ENCODE measurements around the gene COLGALT1.
"Not testable (repeated sequence)": the region's sequence is repeated elsewhere in the genome, so short reads cannot be mapped to it uniquely, and the experiment has no call there.

Gene COLGALT1

GRCh38 chr19:17534767-17535166 lies 20.7 kb upstream of the COLGALT1 start:
- FAIRE-seq = no peak

- FAIRE-seq = no peak
Measured at GRCh38 chr19:17536955-17537354, 18.5 kb upstream of the COLGALT1 start.

- FAIRE-seq = no peak
Measured at GRCh38 chr19:17538684-17539237, 16.7 kb upstream of the COLGALT1 start.

DNA sequence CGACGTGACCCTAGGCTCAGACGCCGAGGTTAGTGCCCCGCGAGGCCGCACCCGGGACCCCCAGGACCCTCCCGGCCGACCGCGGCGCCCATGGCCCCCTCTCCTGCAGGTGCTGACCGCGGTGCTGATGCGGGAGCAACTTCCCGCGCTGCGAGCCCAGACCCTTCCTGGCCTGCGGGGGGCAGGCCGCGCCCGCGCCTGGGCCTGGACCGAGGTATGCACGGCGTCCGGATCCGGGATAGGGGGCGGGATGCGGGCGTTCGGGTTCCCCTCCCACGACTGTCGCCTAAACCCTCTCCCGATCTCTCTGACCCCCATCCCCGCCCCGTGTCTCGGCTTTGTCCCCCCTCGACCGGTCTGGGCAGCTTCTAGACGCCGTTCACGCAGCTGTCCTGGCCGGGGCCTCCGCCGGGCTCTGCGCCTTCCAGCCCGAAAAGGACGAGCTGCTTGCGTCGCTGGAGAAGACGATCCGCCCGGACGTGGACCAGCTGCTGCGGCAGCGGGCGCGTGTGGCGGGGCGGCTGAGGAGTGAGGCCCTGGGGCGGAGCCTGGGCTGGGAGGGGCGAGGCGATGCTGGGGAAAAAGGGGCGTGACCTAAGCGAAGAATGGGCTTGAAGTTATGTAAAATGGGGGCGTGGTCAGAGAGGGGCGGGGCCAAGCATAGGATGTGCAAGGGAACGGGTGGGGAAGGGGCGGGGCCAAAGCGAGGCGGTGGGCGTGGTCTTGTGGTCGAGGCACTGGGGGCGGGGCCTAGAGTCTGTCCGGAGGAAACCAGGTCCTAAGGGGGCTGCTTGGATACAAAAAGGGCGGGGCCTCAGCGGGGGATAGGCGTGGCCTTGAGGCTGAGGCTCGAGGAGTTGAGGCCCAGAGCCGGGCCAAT lies 16.0 kb upstream of the COLGALT1 start:
- peak; percentile 30 for FAIRE-seq

DNA sequence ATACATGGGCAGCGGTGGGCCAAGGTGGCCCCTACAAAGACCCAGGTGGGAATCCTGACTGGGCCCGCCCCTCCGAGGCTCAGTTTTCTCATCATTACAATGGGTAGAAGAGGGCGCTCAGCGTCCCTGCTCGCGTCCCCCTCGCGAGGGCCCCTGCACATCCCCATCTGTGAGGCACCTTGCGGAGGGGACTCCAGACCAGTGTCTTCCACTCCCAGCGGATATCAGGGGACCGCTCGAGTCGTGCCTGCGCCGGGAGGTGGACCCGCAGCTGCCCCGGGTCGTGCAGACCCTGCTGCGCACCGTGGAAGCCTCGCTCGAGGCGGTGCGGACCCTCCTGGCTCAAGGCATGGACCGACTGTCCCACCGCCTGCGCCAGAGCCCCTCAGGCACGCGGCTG lies 15.3 kb upstream of the COLGALT1 start:
- no peak for FAIRE-seq

- no peak for FAIRE-seq
Measured at GRCh38 chr19:17541184-17541759, 14.2 kb upstream of the COLGALT1 start.

- no peak for FAIRE-seq
Measured at GRCh38 chr19:17542042-17542441, 13.4 kb upstream of the COLGALT1 start.

- no peak for FAIRE-seq
Measured at GRCh38 chr19:17542793-17543582, 12.5 kb upstream of the COLGALT1 start.

GRCh38 chr19:17543986-17544385 lies 11.5 kb upstream of the COLGALT1 start:
- FAIRE-seq = no peak

- FAIRE-seq = no peak
Measured at GRCh38 chr19:17544418-17544817, 11.0 kb upstream of the COLGALT1 start.

DNA sequence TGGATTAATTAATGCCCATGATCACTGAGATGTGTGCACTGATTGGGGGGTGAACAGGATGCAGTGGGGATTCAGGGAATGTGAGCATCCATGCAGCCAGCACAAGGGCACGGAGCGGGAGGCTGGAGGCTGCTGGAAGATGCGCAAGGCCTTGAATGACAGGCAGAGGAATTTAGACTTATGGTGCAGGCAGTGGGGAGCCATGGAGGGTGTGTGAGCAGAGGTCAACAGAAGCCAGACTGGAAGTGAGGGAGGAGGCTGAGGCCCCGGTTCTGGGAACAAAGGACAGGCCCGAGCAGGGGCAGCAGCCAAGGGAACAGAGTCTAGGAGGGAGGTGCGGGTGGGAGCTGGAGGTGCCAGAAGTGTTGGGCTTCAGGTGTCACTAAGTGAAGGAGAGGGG lies 7.3 kb upstream of the COLGALT1 start:
- no peak for FAIRE-seq

GRCh38 chr19:17549085-17549740 lies 6.2 kb upstream of the COLGALT1 start:
- FAIRE-seq = no peak

- FAIRE-seq = no peak
Measured at GRCh38 chr19:17550076-17550667, 5.3 kb upstream of the COLGALT1 start.

GRCh38 chr19:17552735-17553134 lies 2.7 kb upstream of the COLGALT1 start:
- not testable (repeated sequence) for FAIRE-seq

- no peak for FAIRE-seq
Measured at GRCh38 chr19:17553256-17553655, 2.2 kb upstream of the COLGALT1 start.

DNA sequence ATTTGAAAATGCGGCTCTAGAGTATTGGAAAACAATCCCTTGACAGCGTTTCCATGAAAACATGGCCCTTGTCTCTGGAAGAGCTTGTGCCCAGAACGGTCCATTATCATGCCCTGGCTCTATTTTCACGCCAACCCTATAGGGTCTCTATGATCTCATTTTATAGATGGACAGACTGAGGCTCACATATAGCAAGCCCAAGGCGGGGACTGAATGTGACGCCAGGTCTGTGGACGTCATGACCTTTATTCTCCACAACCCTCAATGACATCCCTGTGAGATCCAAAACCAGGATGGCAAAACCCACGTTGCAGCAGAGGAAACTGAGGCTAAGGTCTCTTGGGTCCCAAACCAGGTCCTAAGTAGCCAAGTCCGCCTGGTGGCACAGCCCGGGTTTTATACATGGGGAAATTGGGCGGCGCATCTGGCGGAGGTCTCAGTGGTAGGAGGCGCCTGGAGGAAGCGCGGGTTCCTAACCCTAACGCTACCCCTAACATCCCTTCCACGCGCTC lies 425 bp upstream of the COLGALT1 start:
- no peak for FAIRE-seq

GRCh38 chr19:17555929-17556813 lies 722 bp downstream of the COLGALT1 start:
- no peak for FAIRE-seq

DNA sequence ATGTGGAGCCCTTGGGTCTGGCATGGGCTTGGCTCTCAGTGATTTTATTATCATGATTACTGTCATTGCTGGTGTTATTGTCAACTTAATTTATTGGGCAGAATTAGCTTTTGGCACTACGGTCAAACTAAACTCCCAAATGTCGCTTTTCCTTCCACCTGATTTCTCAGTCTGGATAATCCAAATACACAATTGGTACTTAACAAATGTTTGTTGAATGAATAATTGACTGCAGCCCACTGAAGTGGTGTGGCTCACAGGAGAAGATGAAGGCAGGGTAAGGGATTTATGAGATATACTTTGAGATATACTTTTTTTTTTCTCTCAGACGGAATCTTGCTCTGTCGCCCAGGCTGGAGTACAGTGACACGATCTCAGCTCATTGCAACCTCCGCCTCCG lies 1.5 kb downstream of the COLGALT1 start:
- no peak for FAIRE-seq

DNA sequence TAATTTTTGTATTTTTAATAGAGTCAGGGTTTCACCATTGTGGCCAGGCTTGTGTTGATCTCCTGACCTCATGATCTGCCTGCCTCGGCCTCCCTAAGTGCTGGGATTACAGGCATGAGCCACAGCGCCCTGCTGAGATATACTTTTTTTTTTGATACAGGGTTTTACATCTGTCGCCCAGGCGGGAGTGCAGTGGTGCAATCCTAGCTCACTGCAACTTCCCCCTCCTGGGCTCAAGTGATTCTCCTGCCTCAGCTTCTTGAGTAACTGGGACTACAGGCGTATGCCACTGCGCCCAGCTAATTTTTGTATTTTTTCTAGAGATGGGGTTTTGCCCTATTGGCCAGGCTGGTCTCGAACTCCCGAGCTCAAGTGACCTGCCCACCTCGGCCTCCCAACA lies 2.0 kb downstream of the COLGALT1 start:
- FAIRE-seq = no peak

DNA sequence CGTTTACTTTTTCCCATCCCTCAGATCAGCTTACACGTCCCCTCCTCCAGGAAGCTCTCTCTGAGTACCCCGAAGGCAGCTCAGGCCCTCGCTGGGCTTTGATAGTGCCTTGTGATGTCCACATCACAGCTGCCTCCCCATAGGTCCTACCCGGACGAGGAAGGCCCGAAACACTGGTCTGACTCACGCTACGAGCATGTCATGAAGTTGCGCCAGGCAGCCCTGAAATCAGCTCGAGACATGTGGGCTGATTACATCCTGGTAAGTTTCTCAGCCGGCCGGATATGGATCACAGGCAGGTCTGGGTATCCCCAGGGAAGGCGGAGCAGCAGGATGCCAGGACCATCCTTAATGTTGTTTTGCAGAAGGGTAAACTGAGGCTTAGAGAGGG lies 4.8 kb downstream of the COLGALT1 start:
- no peak for FAIRE-seq

DNA sequence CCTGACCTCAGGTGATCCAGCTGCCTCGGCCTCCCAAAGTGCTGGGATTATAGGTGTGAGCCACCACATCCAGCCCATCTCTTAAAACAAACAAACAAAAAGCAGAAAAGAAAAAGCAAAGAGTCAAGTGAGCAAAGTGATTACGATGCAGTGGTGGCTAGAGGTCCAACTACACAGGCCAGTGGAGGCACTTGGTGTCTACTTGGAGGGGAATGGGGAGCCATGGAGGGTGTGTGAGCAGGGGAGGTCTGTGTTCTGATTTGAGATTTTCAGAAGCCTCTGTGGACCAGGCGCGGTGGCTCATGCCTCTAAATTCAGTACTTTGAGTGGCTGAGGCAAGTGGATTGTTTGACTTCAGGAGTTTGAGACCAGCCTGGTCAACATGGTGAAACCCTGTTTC lies 6.6 kb downstream of the COLGALT1 start:
- no peak for FAIRE-seq

Measured in G401.6 (cell line).